Measurements from ENCODE around the gene SNX32.
"Not testable (repeated sequence)": the region's sequence is repeated elsewhere in the genome, so short reads cannot be mapped to it uniquely, and the experiment has no call there.

The SNX32 gene

DNA sequence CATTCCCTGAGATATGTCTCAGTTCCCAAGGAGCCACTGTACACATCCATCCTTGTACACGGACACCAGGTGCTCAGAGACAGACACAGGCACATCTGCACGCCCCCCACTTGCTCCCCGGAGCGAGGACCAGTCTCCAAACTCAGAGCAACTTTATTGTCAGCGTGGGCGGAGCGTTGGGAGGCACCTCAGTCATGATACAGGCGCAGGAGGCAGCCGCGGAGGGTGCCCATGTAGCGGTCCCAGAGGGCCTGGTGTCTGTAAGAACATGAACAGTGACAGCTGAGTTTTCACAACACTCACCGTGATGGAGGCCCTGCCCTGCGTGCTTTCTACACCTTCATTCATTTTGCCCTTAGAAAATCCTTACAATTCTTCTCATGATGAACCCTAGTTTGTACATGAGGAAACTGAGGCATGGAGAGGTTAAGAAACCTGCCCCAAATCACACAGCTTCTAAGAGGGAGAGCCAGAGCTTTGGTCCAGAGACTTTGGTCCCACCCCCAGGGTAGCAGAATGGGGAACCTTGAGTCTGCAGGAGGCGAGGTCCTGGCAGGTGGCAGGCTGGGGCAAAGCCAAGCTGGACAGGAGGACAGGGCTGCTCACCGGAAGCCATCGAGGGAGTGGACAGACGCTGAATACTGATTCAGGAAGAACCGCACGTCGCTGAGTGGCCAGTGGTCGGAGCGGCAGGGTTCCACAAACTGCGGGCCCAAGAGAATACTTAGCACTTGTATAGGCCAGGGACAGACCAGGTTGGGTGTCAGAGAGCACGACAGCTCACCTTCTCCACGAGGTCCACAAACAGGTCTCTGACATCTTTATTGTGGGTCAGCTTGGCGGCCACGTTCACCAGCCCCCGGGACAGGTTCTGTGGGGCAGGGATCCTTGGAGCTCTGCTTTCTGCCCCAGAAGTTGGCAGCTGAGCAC, 50.3 kb downstream of the SNX32 start:
- DNase-seq (ENCODE audit: low read depth, low spot score), result no peak

GRCh38 chr11:65884716-65885092, 50.9 kb downstream of the SNX32 start:
- peak; percentile 89 for DNase-seq (ENCODE audit: low read depth, low spot score)

GRCh38 chr11:65885231-65885630, 51.5 kb downstream of the SNX32 start:
- DNase-seq (ENCODE audit: low read depth, low spot score), result no peak

- DNase-seq (ENCODE audit: low read depth, low spot score), result no peak
Observed at GRCh38 chr11:65885808-65886536, 52.2 kb downstream of the SNX32 start.

DNA sequence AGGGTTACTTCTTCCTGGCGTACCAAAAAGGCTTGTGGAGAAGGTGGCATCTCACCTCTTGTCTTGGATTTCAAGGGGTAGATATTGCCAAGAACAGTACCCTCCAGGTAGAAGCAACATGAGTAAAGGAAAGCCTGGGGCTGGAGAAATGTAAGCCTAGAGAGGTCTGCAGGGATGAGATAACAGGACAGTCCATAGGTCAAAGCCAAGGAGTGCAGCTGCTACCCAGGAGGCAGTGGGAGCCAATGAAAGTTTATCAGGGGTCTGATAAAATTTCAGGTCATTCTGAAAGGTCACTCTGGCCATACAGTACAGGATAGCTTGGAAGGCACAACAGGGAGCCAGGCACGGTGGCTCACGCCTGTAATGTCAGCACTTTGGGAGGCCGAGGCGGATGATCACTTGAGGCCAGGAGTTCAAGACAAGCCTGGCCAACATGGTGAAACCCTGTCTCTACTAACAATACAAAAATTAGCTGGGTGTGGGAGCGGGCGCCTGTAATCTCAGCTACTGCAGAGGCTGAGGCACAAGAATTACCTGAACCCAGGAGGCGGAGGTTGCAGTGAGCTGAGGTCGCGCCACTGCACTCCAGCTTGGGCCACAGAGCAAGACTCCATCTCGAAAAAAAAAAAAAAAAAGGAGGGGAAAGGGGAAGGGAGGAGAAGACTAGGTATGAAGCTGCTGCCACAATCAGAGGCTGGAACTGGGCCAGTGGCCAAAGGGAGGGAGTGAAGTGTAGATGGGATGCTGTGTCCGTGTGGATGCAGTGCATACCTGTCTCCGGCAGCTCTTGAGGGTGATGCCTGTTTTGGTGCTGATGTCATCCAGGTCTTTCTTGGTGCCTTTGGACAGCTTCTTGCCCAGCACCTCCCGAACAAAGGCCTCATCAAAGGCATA, 53.3 kb downstream of the SNX32 start:
- DNase-seq (ENCODE audit: low read depth, low spot score), result peak; percentile 24

DNA sequence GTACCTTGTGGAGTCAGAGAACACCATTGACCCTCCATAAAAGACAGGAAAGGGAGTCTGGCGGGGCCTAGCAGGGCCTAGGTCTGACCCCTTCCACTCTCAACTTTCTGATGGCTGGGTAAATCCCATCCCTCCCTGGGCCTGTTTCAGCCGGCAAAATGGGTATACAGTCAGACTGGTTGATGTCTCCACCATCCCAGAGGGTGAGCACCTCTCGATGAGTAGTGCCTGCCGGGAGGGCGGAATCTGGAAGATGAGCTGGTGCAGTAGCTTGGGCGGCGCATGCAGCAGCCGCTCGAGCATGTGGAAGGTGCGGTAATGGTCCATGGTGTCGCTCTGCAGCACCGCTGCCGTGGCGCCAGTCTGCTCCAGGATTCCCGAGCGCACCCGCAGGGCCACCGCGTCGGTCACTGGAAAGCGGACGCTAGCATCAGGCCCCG, 54.0 kb downstream of the SNX32 start:
- no peak for DNase-seq (ENCODE audit: low read depth, low spot score)

DNA sequence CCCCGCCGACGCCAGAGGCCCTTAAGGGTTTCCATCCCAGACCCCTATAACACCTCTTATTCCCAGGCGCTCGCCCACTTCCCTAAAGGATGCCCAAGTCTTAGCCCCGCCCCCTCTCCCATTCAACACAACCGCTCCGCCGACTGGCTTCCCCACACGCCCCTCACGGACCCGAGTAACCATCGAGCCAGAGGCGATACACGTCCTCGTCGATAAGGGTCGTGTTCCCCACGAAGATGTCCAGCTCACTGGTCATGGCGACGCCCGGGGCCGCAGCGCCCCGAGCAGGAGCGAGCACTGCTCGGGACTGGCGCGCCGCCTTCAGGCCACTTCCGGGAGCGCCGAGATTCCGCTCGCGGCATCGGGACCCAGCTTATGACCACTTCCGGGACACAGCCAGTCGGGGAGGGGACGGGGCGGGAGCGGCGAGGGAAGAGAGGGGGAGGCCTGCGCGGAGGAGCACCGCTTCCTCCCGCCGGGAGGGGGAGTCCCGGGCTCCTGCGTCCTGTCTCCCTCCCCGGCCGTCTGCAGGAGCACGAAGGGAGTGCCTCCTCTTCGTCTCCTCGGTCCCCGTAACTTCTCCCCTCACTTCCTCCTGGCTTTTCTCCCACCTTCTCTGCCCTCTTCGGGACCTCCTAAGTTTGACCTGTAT, 54.5 kb downstream of the SNX32 start, which contains the start of gene FIBP:
Gene FIBP, minus strand, starts transcription at position 309 of the 652 bp plus-strand sequence. Its CDS starts 53 bp downstream, at position 256.
- peak; percentile 99 for DNase-seq (ENCODE audit: low read depth, low spot score)

DNA sequence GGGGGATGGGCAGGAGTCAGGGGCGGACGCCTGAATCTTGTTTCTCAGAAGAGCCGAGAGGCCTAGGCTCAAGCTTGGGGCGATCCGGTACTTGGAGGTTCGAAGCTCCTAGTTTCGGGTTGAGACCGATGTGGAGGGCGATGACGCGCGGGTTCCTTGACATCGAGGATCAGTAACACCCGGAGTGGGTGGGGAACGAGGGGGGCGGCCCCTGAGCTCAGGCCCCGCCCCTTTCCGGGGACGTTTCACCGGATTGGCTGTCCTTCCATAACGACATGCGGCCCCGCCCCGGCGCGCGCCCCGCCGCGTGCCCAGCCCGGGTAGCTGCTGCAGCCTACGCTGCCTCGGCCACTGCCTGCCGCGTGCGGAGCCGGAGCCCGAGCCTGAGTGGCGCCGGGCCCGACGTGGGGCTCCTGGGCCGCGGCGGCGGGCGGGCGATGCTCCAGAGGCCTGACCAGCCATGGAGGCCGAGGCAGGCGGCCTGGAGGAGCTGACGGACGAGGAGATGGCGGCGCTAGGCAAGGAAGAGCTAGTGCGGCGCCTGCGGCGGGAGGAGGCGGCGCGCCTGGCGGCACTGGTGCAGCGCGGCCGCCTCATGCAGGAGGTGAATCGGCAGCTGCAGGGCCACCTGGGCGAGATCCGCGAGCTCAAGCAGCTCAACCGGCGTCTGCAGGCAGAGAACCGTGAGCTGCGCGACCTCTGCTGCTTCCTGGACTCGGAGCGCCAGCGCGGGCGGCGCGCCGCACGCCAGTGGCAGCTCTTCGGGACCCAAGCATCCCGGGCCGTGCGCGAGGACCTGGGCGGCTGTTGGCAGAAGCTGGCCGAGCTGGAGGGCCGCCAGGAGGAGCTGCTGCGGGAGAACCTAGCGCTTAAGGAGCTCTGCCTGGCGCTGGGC, 56.8 kb downstream of the SNX32 start, which contains the start of gene CCDC85B:
Gene CCDC85B, plus strand, starts transcription at position 350 of the 895 bp plus-strand sequence. Its CDS starts 111 bp downstream, at position 461.
- peak; percentile 99 for DNase-seq (ENCODE audit: low read depth, low spot score)

GRCh38 chr11:65891219-65892136, 57.7 kb downstream of the SNX32 start:
- peak; percentile 57 for DNase-seq (ENCODE audit: low read depth, low spot score)

DNA sequence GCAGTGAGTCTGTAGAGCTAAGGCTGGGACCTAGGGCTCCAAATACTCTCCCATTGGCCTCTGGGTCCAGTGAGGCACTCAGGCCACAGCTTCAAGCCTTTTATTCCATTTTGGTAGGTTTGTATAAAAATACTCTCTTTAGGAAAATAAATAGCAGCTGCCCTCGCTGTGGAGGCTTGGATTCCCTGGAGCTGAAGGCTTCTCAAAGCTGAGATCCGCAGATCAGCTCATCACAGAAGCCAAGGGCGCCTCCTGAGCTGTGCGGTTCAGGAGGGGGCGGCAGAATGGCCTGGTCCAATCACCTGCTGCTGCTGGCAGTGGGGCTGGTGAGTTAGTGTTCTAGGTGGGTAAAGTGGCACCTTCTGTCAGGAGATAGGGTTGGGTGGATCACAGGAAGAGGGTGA, 58.4 kb downstream of the SNX32 start:
- DNase-seq (ENCODE audit: low read depth, low spot score), result not testable (repeated sequence)

DNA sequence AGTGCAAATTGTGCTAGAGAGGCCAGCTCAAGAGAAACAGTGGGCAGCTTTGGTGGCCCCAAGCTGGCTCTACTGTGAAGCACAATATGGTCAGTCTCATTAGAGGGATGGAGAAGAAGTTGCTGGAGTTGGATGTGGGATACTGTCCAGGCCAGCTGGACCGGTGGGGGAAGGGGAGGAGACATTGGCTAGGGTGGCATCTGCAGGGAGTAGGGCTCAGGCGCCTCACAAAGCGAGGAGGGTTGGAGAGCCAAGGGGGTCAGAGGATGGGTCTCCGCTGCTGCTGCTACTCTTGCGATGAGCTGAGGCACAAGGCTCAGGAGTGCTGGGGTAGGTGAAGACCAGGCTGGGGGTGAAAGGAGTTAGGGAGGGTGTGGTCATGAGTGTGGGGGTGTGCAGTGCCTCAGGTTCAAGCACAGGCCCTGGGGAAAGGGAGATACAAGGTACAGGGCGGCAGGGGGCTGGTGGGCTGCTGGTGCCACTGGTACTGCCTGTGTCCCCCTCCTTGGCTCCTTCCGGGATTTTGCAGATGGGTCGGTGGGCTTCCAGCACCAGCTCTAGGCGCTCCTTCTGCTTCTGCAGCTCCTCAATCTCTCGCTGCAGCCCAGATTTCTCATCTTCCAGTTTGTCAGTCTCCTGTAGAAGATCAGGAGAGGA, 59.0 kb downstream of the SNX32 start:
- DNase-seq (ENCODE audit: low read depth, low spot score), result no peak

DNA sequence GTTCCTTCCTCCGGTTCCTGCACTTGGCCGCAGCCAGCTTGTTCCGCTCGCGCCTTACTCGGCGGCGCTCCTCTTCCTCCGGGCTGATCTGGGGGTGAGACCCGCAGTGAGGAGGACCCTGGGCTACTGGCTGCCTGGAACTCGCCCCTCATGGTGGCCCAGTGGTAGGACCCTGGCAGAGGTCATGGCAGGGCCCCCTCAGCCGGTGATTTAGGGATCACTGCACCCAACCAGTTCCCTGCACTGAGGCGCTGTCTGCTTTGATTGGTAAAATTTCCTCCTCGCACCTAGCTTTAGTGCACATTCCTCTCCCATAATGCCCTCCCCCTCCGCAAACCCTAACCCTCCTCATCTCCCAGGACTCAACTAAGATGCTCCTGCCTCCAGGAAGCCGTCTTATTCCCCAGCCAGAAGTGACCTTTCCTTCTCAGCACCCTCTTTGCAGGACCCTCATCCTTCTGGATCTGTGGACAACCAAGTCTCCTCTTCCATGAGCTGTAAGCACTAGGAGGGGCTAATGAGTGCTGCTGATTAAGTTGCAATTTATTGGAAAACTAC, 60.4 kb downstream of the SNX32 start:
- DNase-seq (ENCODE audit: low read depth, low spot score), result no peak

DNA sequence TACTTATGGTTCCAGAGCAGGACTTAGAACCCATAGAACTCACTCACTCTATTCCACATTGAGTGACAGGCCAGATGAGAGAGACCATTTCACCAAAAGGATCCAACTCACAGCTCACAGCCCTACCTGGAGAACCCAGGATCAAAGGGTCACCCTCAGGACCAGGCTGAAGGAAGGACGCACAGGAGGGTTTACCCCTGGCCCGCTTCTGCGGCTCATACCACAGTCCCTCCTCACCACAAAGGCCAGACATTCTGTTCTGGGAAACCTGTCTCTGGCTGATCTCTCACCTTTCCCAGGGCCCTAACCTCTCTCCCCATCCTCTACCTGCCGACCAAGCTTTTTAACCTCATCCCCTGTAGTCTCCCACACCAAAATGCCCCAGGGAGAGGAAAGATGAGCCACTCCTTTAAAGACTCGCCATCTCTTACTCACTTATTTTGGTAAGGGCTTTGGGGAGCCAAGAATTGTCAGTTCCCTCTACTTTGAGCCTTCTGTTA, 61.8 kb downstream of the SNX32 start:
- no peak for DNase-seq (ENCODE audit: low read depth, low spot score)

DNA sequence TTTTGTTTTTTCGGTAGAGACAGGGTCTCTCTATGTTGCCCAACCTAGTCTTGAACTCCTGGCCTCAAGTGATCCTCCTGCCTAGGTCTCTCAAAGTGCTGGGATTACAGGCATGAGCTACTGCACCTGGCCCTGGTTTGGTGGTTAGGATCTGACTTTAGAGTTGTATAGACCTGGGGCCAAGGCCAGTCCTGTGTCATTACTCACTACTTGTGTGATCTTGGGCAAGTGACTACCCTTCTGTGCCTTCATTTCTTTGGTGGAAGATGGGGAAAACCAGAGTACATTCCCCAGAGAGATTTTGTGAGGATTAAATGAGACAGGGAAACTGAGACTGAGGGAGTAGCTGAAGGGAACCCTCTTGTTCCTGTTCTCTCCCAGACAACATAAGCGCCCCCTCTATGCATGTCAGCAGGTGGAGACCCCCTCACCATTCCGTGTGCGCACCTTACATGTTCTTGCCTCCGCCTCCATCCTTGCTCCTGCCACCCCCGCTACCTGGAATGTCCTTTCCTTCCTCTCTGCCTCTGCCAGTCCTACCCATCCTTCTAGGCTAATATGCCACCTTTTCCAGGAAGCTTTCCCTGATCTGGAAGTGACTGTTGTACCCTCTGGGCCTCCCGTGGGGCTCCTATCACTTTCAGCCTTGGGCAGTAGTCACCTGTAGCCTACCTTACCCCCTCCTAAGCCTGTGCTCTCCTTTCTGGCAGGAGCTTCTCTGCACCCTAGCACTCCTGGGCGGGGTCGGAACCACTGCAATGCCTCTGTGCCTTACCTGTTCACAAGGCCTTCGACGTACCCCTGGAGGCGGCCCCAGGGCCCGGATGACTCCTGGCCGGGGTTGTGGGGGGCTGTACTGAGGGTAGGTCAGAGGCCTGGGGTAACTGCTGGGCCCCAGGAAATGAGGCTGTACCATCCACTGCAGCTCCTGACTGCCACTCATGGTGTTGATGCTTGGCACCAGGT, 62.6 kb downstream of the SNX32 start:
- no peak for DNase-seq (ENCODE audit: low read depth, low spot score)

DNA sequence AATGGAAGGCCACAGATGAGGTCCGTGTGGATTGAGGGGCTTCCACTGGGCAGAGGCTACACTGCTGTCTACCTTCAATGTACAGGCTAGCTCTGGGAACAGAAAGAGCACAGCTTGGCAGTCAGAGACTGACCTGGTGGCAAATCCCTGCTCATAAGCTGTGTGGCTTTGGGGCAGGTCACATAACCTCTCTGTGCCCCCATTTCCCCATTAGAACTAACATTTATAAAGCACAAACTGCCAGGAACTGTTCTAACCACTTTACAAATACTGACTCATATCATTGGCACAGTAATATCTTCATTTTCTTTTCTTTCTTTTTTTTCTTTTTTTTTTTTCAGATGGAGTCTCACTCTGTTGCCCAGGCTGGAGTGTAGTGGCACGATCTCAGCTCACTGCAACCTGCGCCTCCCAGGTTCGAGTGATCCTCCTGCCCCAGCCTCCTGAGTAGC, 63.3 kb downstream of the SNX32 start:
- DNase-seq (ENCODE audit: low read depth, low spot score), result peak; percentile 25

- peak; percentile 32 for DNase-seq (ENCODE audit: low read depth, low spot score)
Observed at GRCh38 chr11:65898656-65899355, 65.0 kb downstream of the SNX32 start.

All from astrocyte of the hippocampus (primary cell).